Prostate gland (tissue), 2 donors: ENCODE data around the gene SLC26A9.

Experiments used
- POLR2A ChIP-seq: fragments of 450-650 bp; IDR thresholded peaks from one replicate; pipeline ENCODE4 v1.6.1; 2016; ENCODE audit warnings: antibody characterized with exemption, mild to moderate bottlenecking
- POLR2AphosphoS5 ChIP-seq: sonication (generic); formaldehyde crosslinking; IDR thresholded peaks from one replicate; pipeline ENCODE4 v1.6.1; 2017; ENCODE audit warnings: antibody characterized with exemption
- TF ChIP-seq, protein P1 (sequence below), 4 experiments: fragments of 200-600 bp in 2 of 4; fragments of 450-650 bp in 2 of 4; sonication (generic) in 2 of 4; IDR thresholded peaks; 1 replicate in 3 of 4; 2 replicates in 1 of 4; pipeline ENCODE4 v1.5.1; 2016 to 2019; ENCODE audit warnings: antibody characterized with exemption in 4 of 4, mild to moderate bottlenecking in 2 of 4, moderate library complexity in 2 of 4

DNA sequence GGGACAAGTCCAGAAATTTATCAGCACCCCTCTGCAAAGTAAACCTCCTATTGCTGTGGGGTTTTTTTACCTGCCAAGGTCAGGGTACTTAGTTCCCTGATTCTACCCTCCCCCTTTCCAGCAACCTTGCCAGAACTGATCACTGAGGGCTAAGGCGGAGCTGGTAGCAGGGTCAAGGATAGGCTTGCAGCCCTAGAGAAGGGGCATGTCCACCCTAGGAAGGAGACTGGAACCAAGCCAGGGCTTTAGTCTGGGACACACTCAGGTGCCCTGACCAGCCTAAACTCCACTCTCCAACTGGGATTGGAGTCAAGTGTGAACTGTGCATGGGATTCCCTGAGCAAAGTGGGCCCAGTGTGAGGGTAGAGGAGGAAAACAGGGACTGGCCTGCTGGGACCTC, 6.5 kb upstream of the SLC26A9 start:
- TF ChIP-seq POLR2A (no peak), POLR2AphosphoS5 (no peak)
- TF ChIP-seq, protein P1, sequence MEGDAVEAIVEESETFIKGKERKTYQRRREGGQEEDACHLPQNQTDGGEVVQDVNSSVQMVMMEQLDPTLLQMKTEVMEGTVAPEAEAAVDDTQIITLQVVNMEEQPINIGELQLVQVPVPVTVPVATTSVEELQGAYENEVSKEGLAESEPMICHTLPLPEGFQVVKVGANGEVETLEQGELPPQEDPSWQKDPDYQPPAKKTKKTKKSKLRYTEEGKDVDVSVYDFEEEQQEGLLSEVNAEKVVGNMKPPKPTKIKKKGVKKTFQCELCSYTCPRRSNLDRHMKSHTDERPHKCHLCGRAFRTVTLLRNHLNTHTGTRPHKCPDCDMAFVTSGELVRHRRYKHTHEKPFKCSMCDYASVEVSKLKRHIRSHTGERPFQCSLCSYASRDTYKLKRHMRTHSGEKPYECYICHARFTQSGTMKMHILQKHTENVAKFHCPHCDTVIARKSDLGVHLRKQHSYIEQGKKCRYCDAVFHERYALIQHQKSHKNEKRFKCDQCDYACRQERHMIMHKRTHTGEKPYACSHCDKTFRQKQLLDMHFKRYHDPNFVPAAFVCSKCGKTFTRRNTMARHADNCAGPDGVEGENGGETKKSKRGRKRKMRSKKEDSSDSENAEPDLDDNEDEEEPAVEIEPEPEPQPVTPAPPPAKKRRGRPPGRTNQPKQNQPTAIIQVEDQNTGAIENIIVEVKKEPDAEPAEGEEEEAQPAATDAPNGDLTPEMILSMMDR (IDR thresholded peaks at IDR 0.05): no peak
